Glutamatergic neuron (in vitro differentiated cells): ENCODE measurements around the gene SLX4IP. TPM values are rescaled to one million over a fixed set of nuclear protein-coding genes. Genes with fewer than 3 reads are reported as not detected.

Source experiments
- DNase-seq: peaks from one replicate; pipeline ENCODE4 v3.0.0; 2022
- H3K27ac Mint-ChIP-seq: one replicate; pipeline ENCODE4 v1.8.0; 2020; ENCODE audit warnings: mild to moderate bottlenecking, mixed read lengths, inconsistent platforms; ENCODE audit not compliant: unreplicated experiment
- H3K27me3 Mint-ChIP-seq: one replicate; pipeline ENCODE4 v1.8.0; 2020; ENCODE audit warnings: mild to moderate bottlenecking, moderate library complexity, mixed read lengths, inconsistent platforms; ENCODE audit not compliant: unreplicated experiment
- H3K36me3 Mint-ChIP-seq: one replicate; pipeline ENCODE4 v1.8.0; 2020; ENCODE audit warnings: mild to moderate bottlenecking, mixed read lengths, inconsistent platforms; ENCODE audit not compliant: unreplicated experiment
- H3K4me1 Mint-ChIP-seq: one replicate; pipeline ENCODE4 v1.8.0; 2020; ENCODE audit warnings: mild to moderate bottlenecking, low read depth, mixed read lengths, inconsistent platforms; ENCODE audit not compliant: unreplicated experiment
- H3K4me3 Mint-ChIP-seq: one replicate; pipeline ENCODE4 v1.8.0; 2020; ENCODE audit warnings: mild to moderate bottlenecking, mixed read lengths, inconsistent platforms; ENCODE audit not compliant: unreplicated experiment
- H3K9me3 Mint-ChIP-seq: one replicate; pipeline ENCODE4 v1.8.0; 2020; ENCODE audit warnings: mild to moderate bottlenecking, moderate library complexity, mixed read lengths, inconsistent platforms; ENCODE audit not compliant: unreplicated experiment
- CTCF ChIP-seq: fragments of 200-600 bp; sonication (generic); IDR thresholded peaks from one replicate; pipeline ENCODE4 v1.5.0; 2021; ENCODE audit not compliant: partially characterized antibody, unreplicated experiment
- total RNA-seq: library from RNA; stranded (reverse); fragmentation: NEBNext Ultra II Directional; extraction: Animal tissue kit (Norgen Biotek cat#: 25700); gene quantifications from one replicate; pipeline ENCODE4 v1.2.1, GENCODE V29; 2021; ENCODE audit not compliant: unreplicated experiment

Gene SLX4IP
- total RNA-seq, 1 donor from 2014 or later, result 7.9 TPM

- DNase-seq, result no peak
- H3K27ac Mint-ChIP-seq, result no peak overlapping the region
- H3K36me3 Mint-ChIP-seq, result no peaks in the 10 kb centered on the region
Observed at GRCh38 chr20:10404959-10405530, 30.1 kb upstream of the SLX4IP start.

GRCh38 chr20:10408108-10408813 is 26.8 kb upstream of the SLX4IP start:
- Mint-ChIP-seq H3K9me3 (no peaks in the 10 kb centered on the region), H3K27ac (no peak overlapping the region), H3K27me3 (no peaks in the 10 kb centered on the region), H3K36me3 (no peaks in the 10 kb centered on the region), H3K4me3 (no peak overlapping the region), H3K4me1 (peaks cover 2% of the 10 kb centered on the region)
- TF ChIP-seq CTCF, result no peak
- no peak for DNase-seq

More at GRCh38 chr20:10404959-10405530, 30.1 kb upstream of the SLX4IP start:
- no peak for TF ChIP-seq CTCF
- no peaks in the 10 kb centered on the region for H3K27me3 Mint-ChIP-seq
- H3K4me3 Mint-ChIP-seq, result no peak overlapping the region
- peaks cover 8% of the 10 kb centered on the region for H3K4me1 Mint-ChIP-seq
- H3K9me3 Mint-ChIP-seq, result no peaks in the 10 kb centered on the region

GRCh38 chr20:10411673-10412072 is 23.4 kb upstream of the SLX4IP start:
- TF ChIP-seq CTCF, result no peak
- DNase-seq, result no peak
- H3K27me3 Mint-ChIP-seq, result no peaks in the 10 kb centered on the region
- H3K9me3 Mint-ChIP-seq, result no peaks in the 10 kb centered on the region
- H3K4me1 Mint-ChIP-seq, result no peaks in the 10 kb centered on the region
- no peak overlapping the region for H3K4me3 Mint-ChIP-seq
- H3K36me3 Mint-ChIP-seq, result no peaks in the 10 kb centered on the region
- H3K27ac Mint-ChIP-seq, result no peak overlapping the region

- Mint-ChIP-seq H3K4me3 (no peak overlapping the region), H3K27ac (no peak overlapping the region), H3K27me3 (no peaks in the 10 kb centered on the region), H3K36me3 (no peaks in the 10 kb centered on the region), H3K4me1 (no peaks in the 10 kb centered on the region), H3K9me3 (no peaks in the 10 kb centered on the region)
- no peak for TF ChIP-seq CTCF
- DNase-seq, result no peak
Observed at GRCh38 chr20:10412591-10413408, 22.3 kb upstream of the SLX4IP start.
